ENCODE results near the gene FRRS1. TPM values are rescaled to one million over a fixed set of nuclear protein-coding genes. Genes with fewer than 3 reads are reported as not detected.

The FRRS1 gene
- total RNA-seq, 1 experiment from 2014 or later = 11.1 TPM

GRCh38 chr1:99669821-99670220 lies 96.6 kb downstream of the FRRS1 start:
- H3K4me3 Mint-ChIP-seq (ENCODE audit: unreplicated experiment) = no peak overlapping the region
- H3K9me3 ChIP-seq = no peaks in the 10 kb centered on the region
- no TSS peak for BruUV-seq (replicated peaks)
- POLR2A ChIA-PET = no interaction called here
- no peaks in the 10 kb centered on the region for H3K36me3 Mint-ChIP-seq (ENCODE audit: insufficient read depth, unreplicated experiment)
- CTCF ChIA-PET = no interaction called here
- no peaks in the 10 kb centered on the region for H3K9me3 Mint-ChIP-seq (ENCODE audit: unreplicated experiment)
- TF ChIP-seq CTCF (IDR thresholded peaks at IDR 0.05; ENCODE audit: insufficient read depth in 1 of 2, low read depth in 1 of 2, low read length in 1 of 2, severe bottlenecking in 1 of 2, unreplicated experiment in 1 of 2) = no peak
- no peaks in the 10 kb centered on the region for H3K36me3 ChIP-seq (ENCODE audit: control insufficient read depth, insufficient read depth, low read length)
- intact Hi-C loops (cut with micrococcal nuclease; ENCODE audit: unreplicated experiment) = no loop called here
- H3K27me3 ChIP-seq (replicated peaks; ENCODE audit: control insufficient read depth, insufficient read depth, low read length) = no peaks in the 10 kb centered on the region
- H3K4me1 Mint-ChIP-seq (ENCODE audit: low read depth, unreplicated experiment) = no peaks in the 10 kb centered on the region
- no peak for DNase-seq
- no peaks in the 10 kb centered on the region for H3K4me1 ChIP-seq
- no peak overlapping the region for H3K4me3 ChIP-seq (ENCODE audit: low read depth, low read length)
- H3K27me3 Mint-ChIP-seq (ENCODE audit: insufficient read depth, unreplicated experiment) = no peaks in the 10 kb centered on the region
- no peak overlapping the region for H3K27ac Mint-ChIP-seq (ENCODE audit: unreplicated experiment)

GRCh38 chr1:99669376-99669775 lies 97.1 kb downstream of the FRRS1 start:
- H3K4me1 ChIP-seq = no peaks in the 10 kb centered on the region
- H3K36me3 ChIP-seq (ENCODE audit: control insufficient read depth, insufficient read depth, low read length) = no peaks in the 10 kb centered on the region
- Mint-ChIP-seq H3K9me3 (ENCODE audit: unreplicated experiment) (no peaks in the 10 kb centered on the region), H3K36me3 (ENCODE audit: insufficient read depth, unreplicated experiment) (no peaks in the 10 kb centered on the region), H3K27ac (ENCODE audit: unreplicated experiment) (no peak overlapping the region), H3K4me1 (ENCODE audit: low read depth, unreplicated experiment) (no peaks in the 10 kb centered on the region), H3K27me3 (ENCODE audit: insufficient read depth, unreplicated experiment) (no peaks in the 10 kb centered on the region), H3K4me3 (ENCODE audit: unreplicated experiment) (no peak overlapping the region)
- BruUV-seq (replicated peaks) = no TSS peak
- H3K27me3 ChIP-seq (replicated peaks; ENCODE audit: control insufficient read depth, insufficient read depth, low read length) = no peaks in the 10 kb centered on the region
- TF ChIP-seq CTCF (IDR thresholded peaks at IDR 0.05; ENCODE audit: insufficient read depth in 1 of 2, low read depth in 1 of 2, low read length in 1 of 2, severe bottlenecking in 1 of 2, unreplicated experiment in 1 of 2) = no peak
- no peaks in the 10 kb centered on the region for H3K9me3 ChIP-seq
- ChIA-PET CTCF (no interaction called here), POLR2A (no interaction called here)
- intact Hi-C loops (cut with micrococcal nuclease; ENCODE audit: unreplicated experiment) = no loop called here
- no peak overlapping the region for H3K4me3 ChIP-seq (ENCODE audit: low read depth, low read length)
- DNase-seq = no peak

DNA sequence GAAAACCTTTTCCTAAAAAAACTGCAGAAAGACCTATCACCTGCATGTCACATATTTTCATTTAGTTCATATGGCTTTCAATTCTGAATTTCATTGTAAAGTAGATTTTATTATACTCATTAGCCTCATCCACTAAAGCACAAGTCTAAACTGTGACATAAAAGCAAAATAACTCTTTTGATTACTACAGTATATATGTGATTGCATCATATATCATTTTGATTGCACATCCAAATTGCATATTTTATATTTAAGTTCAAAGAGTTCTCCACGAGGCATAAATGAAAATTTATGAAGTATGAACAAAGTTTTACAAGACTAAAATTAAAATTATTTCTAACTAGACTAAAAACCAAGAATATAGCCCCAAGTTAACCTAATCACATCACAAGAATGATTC lies 101.2 kb downstream of the FRRS1 start:
- TF ChIP-seq CTCF (IDR thresholded peaks at IDR 0.05; ENCODE audit: insufficient read depth in 1 of 2, low read depth in 1 of 2, low read length in 1 of 2, severe bottlenecking in 1 of 2, unreplicated experiment in 1 of 2) = no peak
- no peaks in the 10 kb centered on the region for H3K27me3 Mint-ChIP-seq (ENCODE audit: insufficient read depth, unreplicated experiment)
- Histone ChIP-seq H3K4me3 (ENCODE audit: low read depth, low read length) (no peak overlapping the region), H3K27me3 (replicated peaks; ENCODE audit: control insufficient read depth, insufficient read depth, low read length) (no peaks in the 10 kb centered on the region), H3K36me3 (ENCODE audit: control insufficient read depth, insufficient read depth, low read length) (no peaks in the 10 kb centered on the region), H3K4me1 (no peaks in the 10 kb centered on the region), H3K9me3 (no peaks in the 10 kb centered on the region)
- DNase-seq = no peak
- ChIA-PET CTCF (no interaction called here), POLR2A (no interaction called here)
- no peak overlapping the region for H3K27ac Mint-ChIP-seq (ENCODE audit: unreplicated experiment)
- no peaks in the 10 kb centered on the region for H3K36me3 Mint-ChIP-seq (ENCODE audit: insufficient read depth, unreplicated experiment)
- H3K4me1 Mint-ChIP-seq (ENCODE audit: low read depth, unreplicated experiment) = no peaks in the 10 kb centered on the region
- no peak overlapping the region for H3K4me3 Mint-ChIP-seq (ENCODE audit: unreplicated experiment)
- BruUV-seq (replicated peaks) = no TSS peak
- intact Hi-C loops (cut with micrococcal nuclease; ENCODE audit: unreplicated experiment) = no loop called here
- no peaks in the 10 kb centered on the region for H3K9me3 Mint-ChIP-seq (ENCODE audit: unreplicated experiment)

All from Caco-2 (cell line).